ENCODE results near the gene NOTCH2.

GRCh38 chr1:119910618-119911017 is 158.8 kb downstream of the NOTCH2 start:
- TF ChIP-seq CTCF (IDR thresholded peaks at IDR 0.05) (no peak), POLR2A (IDR thresholded peaks at IDR 0.05) (no peak)

Measured in esophagus squamous epithelium (tissue), 4 donors.